ENCODE data around the gene SRRT. TPM values are rescaled to one million over a fixed set of nuclear protein-coding genes. Genes with fewer than 3 reads are reported as not detected.

Gene SRRT
- total RNA-seq, 1 donor from 2014 or later: 60.4 TPM

DNA sequence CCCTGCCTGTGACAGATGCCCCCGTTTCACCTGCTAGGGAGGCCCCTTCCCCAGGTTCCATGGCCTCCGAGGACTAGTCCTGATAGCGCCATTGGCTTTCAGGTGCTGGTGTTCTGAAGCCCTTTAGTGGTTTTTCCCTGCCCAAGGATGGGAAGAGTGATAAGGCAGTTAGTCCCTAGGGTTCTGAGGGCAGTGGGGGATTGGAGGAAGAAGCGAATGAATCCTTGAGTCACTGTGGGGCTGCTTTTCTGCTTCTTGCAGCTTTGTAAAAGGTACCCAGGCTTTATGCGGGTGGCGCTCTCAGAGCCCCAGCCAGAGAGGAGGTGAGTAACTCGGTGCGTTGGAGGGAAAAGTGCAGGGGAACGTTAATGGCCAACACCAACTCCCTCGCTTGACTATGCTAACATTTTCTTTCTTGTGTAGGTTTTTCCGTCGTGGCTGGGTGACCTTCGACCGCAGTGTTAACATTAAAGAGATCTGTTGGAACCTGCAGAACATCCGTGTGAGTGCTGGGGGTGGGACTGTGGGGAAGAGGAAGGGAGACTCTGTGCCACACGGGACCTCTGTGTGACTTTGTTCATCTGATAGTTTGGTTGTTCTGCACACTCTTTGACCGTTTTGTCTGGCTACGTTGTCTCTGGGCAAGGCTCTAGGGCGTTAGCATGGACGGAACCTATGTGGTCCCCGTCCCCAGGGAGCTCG, 10.7 kb downstream of the SRRT start:
- no peaks in the 10 kb centered on the region for H3K9me3 ChIP-seq (ENCODE audit: low read depth)
- H3K27ac Mint-ChIP-seq: peak overlapping the region; percentile 78
- TF ChIP-seq, protein P1, sequence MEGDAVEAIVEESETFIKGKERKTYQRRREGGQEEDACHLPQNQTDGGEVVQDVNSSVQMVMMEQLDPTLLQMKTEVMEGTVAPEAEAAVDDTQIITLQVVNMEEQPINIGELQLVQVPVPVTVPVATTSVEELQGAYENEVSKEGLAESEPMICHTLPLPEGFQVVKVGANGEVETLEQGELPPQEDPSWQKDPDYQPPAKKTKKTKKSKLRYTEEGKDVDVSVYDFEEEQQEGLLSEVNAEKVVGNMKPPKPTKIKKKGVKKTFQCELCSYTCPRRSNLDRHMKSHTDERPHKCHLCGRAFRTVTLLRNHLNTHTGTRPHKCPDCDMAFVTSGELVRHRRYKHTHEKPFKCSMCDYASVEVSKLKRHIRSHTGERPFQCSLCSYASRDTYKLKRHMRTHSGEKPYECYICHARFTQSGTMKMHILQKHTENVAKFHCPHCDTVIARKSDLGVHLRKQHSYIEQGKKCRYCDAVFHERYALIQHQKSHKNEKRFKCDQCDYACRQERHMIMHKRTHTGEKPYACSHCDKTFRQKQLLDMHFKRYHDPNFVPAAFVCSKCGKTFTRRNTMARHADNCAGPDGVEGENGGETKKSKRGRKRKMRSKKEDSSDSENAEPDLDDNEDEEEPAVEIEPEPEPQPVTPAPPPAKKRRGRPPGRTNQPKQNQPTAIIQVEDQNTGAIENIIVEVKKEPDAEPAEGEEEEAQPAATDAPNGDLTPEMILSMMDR (IDR thresholded peaks at IDR 0.05): no peak
- TF ChIP-seq EZH2 (IDR thresholded peaks at IDR 0.05) (no peak), EZH2phosphoT487 (IDR thresholded peaks at IDR 0.05) (no peak)
- no peak overlapping the region for H3K27ac ChIP-seq
- H3K4me1 ChIP-seq: peaks cover 10% of the 10 kb centered on the region
- no peaks in the 10 kb centered on the region for H3K9me3 Mint-ChIP-seq
- no peak for DNase-seq (ENCODE audit: low spot score)
- peaks cover 77% of the 10 kb centered on the region for H4K20me1 ChIP-seq (ENCODE audit: low read depth)
- peaks cover 51% of the 10 kb centered on the region for H3K79me2 ChIP-seq (ENCODE audit: low read depth)
- H3K4me3 Mint-ChIP-seq: no peak overlapping the region
- H3K36me3 ChIP-seq: peaks cover 5% of the 10 kb centered on the region
- no peaks in the 10 kb centered on the region for H3K27me3 ChIP-seq
- H3K9ac ChIP-seq: no peak overlapping the region
- H2AFZ ChIP-seq (replicated peaks): no peak overlapping the region
- H3K4me3 ChIP-seq: no peak overlapping the region
- H3K27me3 Mint-ChIP-seq (ENCODE audit: insufficient read depth, low read depth): peaks cover 14% of the 10 kb centered on the region
- H3K4me2 ChIP-seq: no peak overlapping the region
- H3K4me1 Mint-ChIP-seq: peaks cover 21% of the 10 kb centered on the region
- peaks cover 67% of the 10 kb centered on the region for H3F3A ChIP-seq (ENCODE audit: low read depth)
- peaks cover 57% of the 10 kb centered on the region for H3K36me3 Mint-ChIP-seq

DNA sequence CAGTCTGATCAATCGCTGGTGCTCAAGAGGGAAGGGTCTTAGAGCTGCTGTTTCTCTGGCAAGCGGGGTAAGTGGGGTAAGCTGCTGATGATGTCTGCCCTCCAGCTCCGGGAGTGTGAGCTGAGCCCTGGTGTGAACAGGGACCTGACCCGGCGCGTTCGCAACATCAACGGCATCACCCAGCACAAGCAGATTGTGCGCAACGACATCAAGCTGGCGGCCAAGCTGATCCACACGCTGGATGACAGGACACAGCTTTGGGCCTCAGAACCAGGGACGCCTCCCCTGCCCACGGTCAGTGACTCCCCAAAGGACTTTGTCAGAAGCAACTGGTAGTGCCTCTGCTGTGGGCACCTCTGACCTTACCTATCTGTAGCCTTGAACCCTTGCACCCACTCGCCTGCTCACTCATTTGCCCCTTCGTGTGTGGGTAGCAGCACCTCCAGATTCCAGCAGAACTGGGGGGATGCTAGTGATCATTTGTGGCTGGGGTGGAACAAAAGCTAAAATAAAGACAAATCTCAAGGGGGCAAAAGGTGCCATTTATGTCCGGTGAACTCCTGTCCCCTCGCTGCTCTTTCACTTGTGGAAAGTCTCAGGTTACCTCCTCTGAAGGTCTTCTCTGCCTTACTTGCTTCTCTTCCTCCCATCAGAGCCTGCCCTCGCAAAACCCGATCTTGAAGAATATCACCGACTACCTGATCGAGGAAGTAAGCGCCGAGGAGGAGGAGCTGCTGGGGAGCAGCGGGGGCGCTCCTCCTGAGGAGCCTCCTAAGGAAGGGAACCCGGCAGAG, 11.4 kb downstream of the SRRT start:
- no peak overlapping the region for H2AFZ ChIP-seq (replicated peaks)
- Mint-ChIP-seq H3K36me3 (peaks cover 53% of the 10 kb centered on the region), H3K27me3 (ENCODE audit: insufficient read depth, low read depth) (peaks cover 11% of the 10 kb centered on the region), H3K4me3 (no peak overlapping the region), H3K4me1 (peaks cover 22% of the 10 kb centered on the region), H3K27ac (peak overlapping the region; percentile 78), H3K9me3 (no peaks in the 10 kb centered on the region)
- H3K27ac ChIP-seq: no peak overlapping the region
- peaks cover 44% of the 10 kb centered on the region for H3K79me2 ChIP-seq (ENCODE audit: low read depth)
- H3K27me3 ChIP-seq: no peaks in the 10 kb centered on the region
- H3K9me3 ChIP-seq (ENCODE audit: low read depth): no peaks in the 10 kb centered on the region
- no peak overlapping the region for H3K9ac ChIP-seq
- no peak overlapping the region for H3K4me2 ChIP-seq
- H4K20me1 ChIP-seq (ENCODE audit: low read depth): peaks cover 70% of the 10 kb centered on the region
- H3K4me1 ChIP-seq: peaks cover 10% of the 10 kb centered on the region
- TF ChIP-seq, protein P1 (IDR thresholded peaks at IDR 0.05): no peak
- TF ChIP-seq EZH2 (IDR thresholded peaks at IDR 0.05): no peak
- TF ChIP-seq EZH2phosphoT487 (IDR thresholded peaks at IDR 0.05): no peak
- peaks cover 66% of the 10 kb centered on the region for H3F3A ChIP-seq (ENCODE audit: low read depth)
- no peak overlapping the region for H3K4me3 ChIP-seq
- H3K36me3 ChIP-seq: peaks cover 5% of the 10 kb centered on the region
- DNase-seq (ENCODE audit: low spot score): no peak

DNA sequence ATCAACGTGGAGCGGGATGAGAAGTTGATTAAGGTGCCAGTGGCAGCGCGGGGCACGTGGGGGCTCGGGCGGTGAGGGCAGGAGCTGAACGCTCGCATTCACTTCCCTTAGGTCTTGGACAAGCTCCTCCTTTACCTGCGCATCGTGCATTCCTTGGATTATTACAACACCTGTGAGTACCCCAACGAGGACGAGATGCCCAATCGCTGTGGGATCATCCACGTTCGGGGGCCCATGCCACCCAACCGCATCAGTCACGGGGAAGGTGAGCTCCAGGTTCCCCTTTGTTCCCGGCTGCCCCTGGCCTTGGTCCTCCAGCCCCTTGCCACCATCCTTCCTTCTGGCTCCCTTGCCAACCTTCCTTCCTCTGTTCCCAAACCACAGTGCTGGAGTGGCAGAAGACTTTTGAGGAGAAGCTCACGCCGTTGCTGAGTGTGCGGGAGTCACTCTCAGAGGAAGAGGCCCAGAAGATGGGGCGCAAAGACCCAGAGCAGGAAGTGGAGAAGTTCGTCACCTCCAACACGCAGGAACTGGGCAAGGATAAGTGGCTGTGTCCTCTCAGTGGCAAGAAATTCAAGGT, 12.1 kb downstream of the SRRT start:
- peaks cover 27% of the 10 kb centered on the region for H3K4me1 Mint-ChIP-seq
- no peak for DNase-seq (ENCODE audit: low spot score)
- no peak overlapping the region for H3K27ac Mint-ChIP-seq
- TF ChIP-seq, protein P1 (IDR thresholded peaks at IDR 0.05): no peak
- no peak for TF ChIP-seq EZH2 (IDR thresholded peaks at IDR 0.05)
- no peak for TF ChIP-seq EZH2phosphoT487 (IDR thresholded peaks at IDR 0.05)
- Histone ChIP-seq H3K9ac (no peak overlapping the region), H4K20me1 (ENCODE audit: low read depth) (peaks cover 63% of the 10 kb centered on the region), H3K79me2 (ENCODE audit: low read depth) (peaks cover 37% of the 10 kb centered on the region), H3K4me1 (peaks cover 10% of the 10 kb centered on the region), H3K4me2 (no peak overlapping the region), H3K9me3 (ENCODE audit: low read depth) (no peaks in the 10 kb centered on the region), H3K27ac (no peak overlapping the region), H3F3A (ENCODE audit: low read depth) (peaks cover 66% of the 10 kb centered on the region), H3K27me3 (no peaks in the 10 kb centered on the region), H2AFZ (replicated peaks) (no peak overlapping the region), H3K4me3 (no peak overlapping the region), H3K36me3 (peaks cover 5% of the 10 kb centered on the region)
- peak overlapping the region; percentile 55 for H3K4me3 Mint-ChIP-seq
- H3K27me3 Mint-ChIP-seq (ENCODE audit: insufficient read depth, low read depth): peaks cover 13% of the 10 kb centered on the region
- peaks cover 49% of the 10 kb centered on the region for H3K36me3 Mint-ChIP-seq
- no peaks in the 10 kb centered on the region for H3K9me3 Mint-ChIP-seq
